22Rv1 (cell line): ENCODE data around the gene RPS19BP1.

Source experiments
- ZFX ChIP-seq: fragments of 450-650 bp; IDR thresholded peaks from 2 replicates; pipeline ENCODE4 v1.6.1; 2017; ENCODE audit warnings: antibody characterized with exemption, borderline replicate concordance
- TF ChIP-seq, protein P1 (sequence below): fragments of 450-650 bp; IDR thresholded peaks from 2 replicates; pipeline ENCODE4 v1.5.1; 2017; ENCODE audit warnings: mild to moderate bottlenecking

DNA sequence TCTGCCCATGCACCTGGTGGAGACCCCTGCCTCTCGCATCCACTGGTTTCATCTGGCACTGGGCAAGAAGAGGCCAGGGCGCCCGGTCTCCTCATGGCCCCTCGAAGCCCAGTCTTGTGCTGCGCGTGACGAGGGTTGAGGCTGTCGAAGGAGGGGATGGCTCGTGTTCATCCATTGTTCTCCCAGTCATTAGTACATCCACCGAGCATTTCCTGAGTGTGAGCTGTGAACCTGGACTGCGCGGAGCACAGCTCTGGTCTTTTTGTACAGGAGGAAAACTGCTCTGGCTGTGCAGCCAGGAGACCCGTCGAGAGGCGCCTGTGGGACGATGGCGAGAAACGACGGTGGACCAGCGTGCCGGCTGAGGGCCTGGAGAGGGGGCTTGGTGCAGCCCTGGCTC is 44.8 kb upstream of the RPS19BP1 start:
- TF ChIP-seq, protein P1, sequence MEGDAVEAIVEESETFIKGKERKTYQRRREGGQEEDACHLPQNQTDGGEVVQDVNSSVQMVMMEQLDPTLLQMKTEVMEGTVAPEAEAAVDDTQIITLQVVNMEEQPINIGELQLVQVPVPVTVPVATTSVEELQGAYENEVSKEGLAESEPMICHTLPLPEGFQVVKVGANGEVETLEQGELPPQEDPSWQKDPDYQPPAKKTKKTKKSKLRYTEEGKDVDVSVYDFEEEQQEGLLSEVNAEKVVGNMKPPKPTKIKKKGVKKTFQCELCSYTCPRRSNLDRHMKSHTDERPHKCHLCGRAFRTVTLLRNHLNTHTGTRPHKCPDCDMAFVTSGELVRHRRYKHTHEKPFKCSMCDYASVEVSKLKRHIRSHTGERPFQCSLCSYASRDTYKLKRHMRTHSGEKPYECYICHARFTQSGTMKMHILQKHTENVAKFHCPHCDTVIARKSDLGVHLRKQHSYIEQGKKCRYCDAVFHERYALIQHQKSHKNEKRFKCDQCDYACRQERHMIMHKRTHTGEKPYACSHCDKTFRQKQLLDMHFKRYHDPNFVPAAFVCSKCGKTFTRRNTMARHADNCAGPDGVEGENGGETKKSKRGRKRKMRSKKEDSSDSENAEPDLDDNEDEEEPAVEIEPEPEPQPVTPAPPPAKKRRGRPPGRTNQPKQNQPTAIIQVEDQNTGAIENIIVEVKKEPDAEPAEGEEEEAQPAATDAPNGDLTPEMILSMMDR, result no peak
- no peak for TF ChIP-seq ZFX
